K562 (cell line): ENCODE measurements around the gene PDCD1. TPM values are rescaled to one million over a fixed set of nuclear protein-coding genes. Genes with fewer than 3 reads are reported as not detected.
A peak's percentile ranks its signal among the peaks of the same experiment; 100 is the strongest.

Experiments
- ATF2 ChIP-seq: sonication (generic); formaldehyde crosslinking; IDR thresholded peaks from 2 replicates; pipeline ENCODE4 v1.8.1; 2022; ENCODE audit warnings: missing genetic modification reagents
- CBFA2T3 ChIP-seq: fragments of 450-650 bp; IDR thresholded peaks from 2 replicates; pipeline ENCODE4 v1.6.1; 2017
- E2F4 ChIP-seq: sonication (generic); formaldehyde crosslinking; IDR thresholded peaks from 2 replicates; pipeline ENCODE4 v1.8.0; 2022; ENCODE audit warnings: mild to moderate bottlenecking, low read depth, missing genetic modification reagents
- ILF3 ChIP-seq: fragments of 450-650 bp; IDR thresholded peaks from 2 replicates; pipeline ENCODE4 v1.6.1; 2018; ENCODE audit warnings: antibody characterized with exemption, mild to moderate bottlenecking, moderate library complexity, borderline replicate concordance
- JUNB ChIP-seq: fragments of 450-650 bp; formaldehyde crosslinking; conservative IDR thresholded peaks from 2 replicates; pipeline ENCODE4 v1.4.0; 2020; ENCODE audit warnings: mild to moderate bottlenecking
- LCOR ChIP-seq: sonication (generic); formaldehyde crosslinking; IDR thresholded peaks from 2 replicates; pipeline ENCODE4 v1.8.0; 2022; ENCODE audit warnings: mild to moderate bottlenecking, missing genetic modification reagents
- NUFIP1 ChIP-seq: fragments of 450-650 bp; IDR thresholded peaks from 2 replicates; pipeline ENCODE4 v1.6.1; 2018; ENCODE audit not compliant: partially characterized antibody
- PHF20 ChIP-seq: fragments of 450-650 bp; IDR thresholded peaks from 2 replicates; pipeline ENCODE4 v1.6.1; 2018; ENCODE audit not compliant: partially characterized antibody
- POLR2H ChIP-seq: IDR thresholded peaks from 2 replicates; pipeline ENCODE4 v1.6.1; 2016; ENCODE audit warnings: missing genetic modification characterization, low read depth, mild to moderate bottlenecking, control low read depth, missing compliant biosample characterization, moderate library complexity
- PYGO2 ChIP-seq: fragments of 450-650 bp; IDR thresholded peaks from 2 replicates; pipeline ENCODE4 v1.6.1; 2016; ENCODE audit warnings: mild to moderate bottlenecking, missing genetic modification characterization, moderate library complexity, missing compliant biosample characterization
- RBM17 ChIP-seq: fragments of 200-400 bp; formaldehyde crosslinking; IDR thresholded peaks from 2 replicates; pipeline ENCODE4 v1.6.1; 2017; ENCODE audit warnings: low read depth, mild to moderate bottlenecking, low read length, borderline replicate concordance
- SRSF7 ChIP-seq: fragments of 200-400 bp; formaldehyde crosslinking; optimal IDR thresholded peaks from 2 replicates; pipeline ENCODE3; 2017; ENCODE audit warnings: mild to moderate bottlenecking, low read depth, low read length
- STAT6 ChIP-seq: sonication (generic); formaldehyde crosslinking; IDR thresholded peaks from 2 replicates; pipeline ENCODE4 v1.8.1; 2023; ENCODE audit warnings: mild to moderate bottlenecking, missing genetic modification reagents
- TFAM ChIP-seq: fragments of 250-450 bp; sonication (Bioruptor Pico); conservative IDR thresholded peaks from 2 replicates; pipeline ENCODE4 v1.5.0; 2021; ENCODE audit warnings: mild to moderate bottlenecking, moderate library complexity
- TFAP4 ChIP-seq: sonication (generic); formaldehyde crosslinking; IDR thresholded peaks from 2 replicates; pipeline ENCODE4 v1.8.0; 2022; ENCODE audit warnings: missing genetic modification reagents, mild to moderate bottlenecking, moderate library complexity, borderline replicate concordance
- ZBTB9 ChIP-seq: fragments of 450-650 bp; formaldehyde crosslinking; IDR thresholded peaks from 2 replicates; pipeline ENCODE4 v1.4.0; 2020; ENCODE audit warnings: mild to moderate bottlenecking, moderate library complexity
- ZFX ChIP-seq: sonication (generic); formaldehyde crosslinking; IDR thresholded peaks from 2 replicates; pipeline ENCODE4 v1.8.0; 2022; ENCODE audit warnings: mild to moderate bottlenecking, missing genetic modification reagents, moderate library complexity
- ZNF23 ChIP-seq: fragments of 250-450 bp; sonication (Bioruptor Pico); IDR thresholded peaks from 2 replicates; pipeline ENCODE4 v1.4.0; 2020; ENCODE audit warnings: mild to moderate bottlenecking
- ZNF584 ChIP-seq: fragments of 200-800 bp; sonication (Bioruptor generic); IDR thresholded peaks from 2 replicates; pipeline ENCODE4 v1.6.1; 2016; ENCODE audit warnings: low read depth, mild to moderate bottlenecking, missing genetic modification characterization, missing compliant biosample characterization
- polyA plus RNA-seq, 8 experiments: library from polyadenylated mRNA; depleted of rRNA in 4 of 8; stranded (reverse) in 5 of 8; unstranded in 3 of 8; fragments of >200 nt; fragmentation: Nextera tagmentation in 2 of 8; fragmentation: Illumina TruSeq in 1 of 8; extraction: Ambion mirVana in 2 of 8; extraction: Trizol in 1 of 8; gene quantifications; 2 replicates each; pipeline versions ENCODE4 v1.2.1 to v1.2.3, GENCODE V29; 2011 to 2014; ENCODE audit warnings: inconsistent platforms in 1 of 8, missing spikeins in 1 of 8
- total RNA-seq, 7 experiments: library from RNA; depleted of rRNA in 6 of 7; stranded (reverse); fragments of >200 nt in 6 of 7; fragmentation: Illumina TruSeq in 2 of 7; extraction: Trizol in 2 of 7; gene quantifications; 2 replicates each; pipeline versions ENCODE4 v1.2.1 to v1.2.3, GENCODE V29; 2011 to 2021; ENCODE audit warnings: low replicate concordance in 1 of 7

Gene PDCD1
- total and polyA plus RNA-seq, 9 of the 15 experiments (the other 6 are each of a cell fraction or from before 2014, with no cell fraction given) = 0.15 to 2.5 (median 1.0) TPM; not detected in 2

GRCh38 chr2:241892299-241893137 lies 33.8 kb upstream of the PDCD1 start (continued):
- TF ChIP-seq ZBTB9 (peak; percentile 39; the same call in 1 of the 2 replicates), TFAM (no peak), PHF20 (no peak), ZNF23 (CRISPR knock-in tag) (no peak), ILF3 (no peak), ZNF584 (CRISPR knock-in tag) (no peak), PYGO2 (tag) (no peak), TFAP4 (peak; percentile 18; the same call in 1 of the 2 replicates), ZFX (CRISPR knock-in tag) (no peak), STAT6 (CRISPR knock-in tag) (no peak), SRSF7 (no peak), E2F4 (CRISPR knock-in tag) (no peak), JUNB (CRISPR knock-in tag) (no peak), NUFIP1 (no peak), LCOR (CRISPR knock-in tag) (no peak), ATF2 (CRISPR knock-in tag) (no peak), POLR2H (tag) (no peak), RBM17 (no peak), CBFA2T3 (peak; percentile 88)
